PC-3 (cell line): ENCODE measurements around the gene YWHAH.

Experiments
- CTCF ChIP-seq: fragments of 300-600 bp; sonication (generic); conservative IDR thresholded peaks from 2 replicates; pipeline ENCODE4 v1.5.1; 2017; ENCODE audit warnings: antibody characterized with exemption, low read depth, mild to moderate bottlenecking, low read length
- EZH2 ChIP-seq: fragments of 300-600 bp; sonication (generic); IDR thresholded peaks from one replicate; pipeline ENCODE4 v1.6.1; 2017; ENCODE audit warnings: antibody characterized with exemption, mild to moderate bottlenecking, low read length; ENCODE audit not compliant: unreplicated experiment

- TF ChIP-seq CTCF (no peak), EZH2 (no peak)
These were observed 10.4 kb upstream of the YWHAH start for GRCh38 chr22:31933816-31934482.
